Measurements from ENCODE around the gene PEX5L.

DNA sequence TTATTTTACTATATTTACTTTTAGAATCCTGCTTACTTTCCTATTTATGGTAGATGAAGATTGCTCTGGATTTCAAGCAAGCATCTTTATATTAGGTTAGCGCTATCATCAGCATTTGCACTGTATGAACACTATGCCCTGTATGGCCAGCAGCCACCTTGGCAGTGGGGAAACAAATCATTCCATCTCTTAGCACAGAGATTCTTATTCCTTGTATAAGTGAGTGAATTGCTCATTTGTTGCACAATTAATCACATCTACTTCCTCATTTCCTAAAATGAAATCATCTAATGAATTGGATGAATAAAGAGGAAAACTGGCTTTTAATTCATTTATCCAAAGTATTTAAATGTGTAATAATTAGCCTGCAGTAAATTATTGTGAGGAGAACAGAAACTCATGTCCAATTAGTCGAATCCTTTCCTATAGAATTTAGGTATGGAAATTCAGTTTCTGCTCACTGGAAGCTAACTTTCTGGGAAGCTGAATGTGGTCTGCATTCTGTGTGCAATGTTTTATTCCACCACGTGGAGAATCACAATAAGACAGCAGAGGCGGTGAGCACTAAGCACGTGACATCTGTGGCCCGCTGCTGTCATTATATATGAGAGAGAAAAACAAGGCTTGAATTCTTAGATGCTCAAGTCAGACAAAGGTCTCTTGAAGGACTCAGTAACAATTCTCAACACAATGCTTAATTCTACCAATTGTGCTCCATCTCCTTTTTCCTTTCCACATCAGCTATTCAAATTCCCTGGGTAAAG, 93.4 kb downstream of the PEX5L start:
- TF ChIP-seq POLR2AphosphoS5 (IDR thresholded peaks at IDR 0.05; ENCODE audit: low read depth, low read length): no peak
- TF ChIP-seq, protein P1, sequence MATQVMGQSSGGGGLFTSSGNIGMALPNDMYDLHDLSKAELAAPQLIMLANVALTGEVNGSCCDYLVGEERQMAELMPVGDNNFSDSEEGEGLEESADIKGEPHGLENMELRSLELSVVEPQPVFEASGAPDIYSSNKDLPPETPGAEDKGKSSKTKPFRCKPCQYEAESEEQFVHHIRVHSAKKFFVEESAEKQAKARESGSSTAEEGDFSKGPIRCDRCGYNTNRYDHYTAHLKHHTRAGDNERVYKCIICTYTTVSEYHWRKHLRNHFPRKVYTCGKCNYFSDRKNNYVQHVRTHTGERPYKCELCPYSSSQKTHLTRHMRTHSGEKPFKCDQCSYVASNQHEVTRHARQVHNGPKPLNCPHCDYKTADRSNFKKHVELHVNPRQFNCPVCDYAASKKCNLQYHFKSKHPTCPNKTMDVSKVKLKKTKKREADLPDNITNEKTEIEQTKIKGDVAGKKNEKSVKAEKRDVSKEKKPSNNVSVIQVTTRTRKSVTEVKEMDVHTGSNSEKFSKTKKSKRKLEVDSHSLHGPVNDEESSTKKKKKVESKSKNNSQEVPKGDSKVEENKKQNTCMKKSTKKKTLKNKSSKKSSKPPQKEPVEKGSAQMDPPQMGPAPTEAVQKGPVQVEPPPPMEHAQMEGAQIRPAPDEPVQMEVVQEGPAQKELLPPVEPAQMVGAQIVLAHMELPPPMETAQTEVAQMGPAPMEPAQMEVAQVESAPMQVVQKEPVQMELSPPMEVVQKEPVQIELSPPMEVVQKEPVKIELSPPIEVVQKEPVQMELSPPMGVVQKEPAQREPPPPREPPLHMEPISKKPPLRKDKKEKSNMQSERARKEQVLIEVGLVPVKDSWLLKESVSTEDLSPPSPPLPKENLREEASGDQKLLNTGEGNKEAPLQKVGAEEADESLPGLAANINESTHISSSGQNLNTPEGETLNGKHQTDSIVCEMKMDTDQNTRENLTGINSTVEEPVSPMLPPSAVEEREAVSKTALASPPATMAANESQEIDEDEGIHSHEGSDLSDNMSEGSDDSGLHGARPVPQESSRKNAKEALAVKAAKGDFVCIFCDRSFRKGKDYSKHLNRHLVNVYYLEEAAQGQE (IDR thresholded peaks at IDR 0.05; ENCODE audit: insufficient read depth in 1 of 2, low read depth in 2 of 2, low read length in 2 of 2): no peak

Data from PFSK-1 (cell line).